Vagina (tissue), 2 donors: Measurements from ENCODE around the gene POLA2. TPM values are rescaled to one million over a fixed set of nuclear protein-coding genes. Genes with fewer than 3 reads are reported as not detected.
"Not testable (repeated sequence)": the region's sequence is repeated elsewhere in the genome, so short reads cannot be mapped to it uniquely, and the experiment has no call there.

Source experiments
- DNase-seq, 2 donors: peaks; one replicate each; pipeline ENCODE4 v3.0.0-alpha.2; 2017; ENCODE audit errors: extremely low spot score in 2 of 2
- H3K27ac ChIP-seq: fragments of 200-600 bp; sonication (generic); one replicate; pipeline ENCODE4 v1.5.1; 2019
- H3K27me3 ChIP-seq: fragments of 200-600 bp; sonication (generic); one replicate; pipeline ENCODE4 v1.5.1; 2019
- H3K36me3 ChIP-seq, 2 donors: fragments of 200-600 bp; sonication (generic); one replicate each; pipeline ENCODE4 v1.5.1; 2017 to 2019
- H3K4me1 ChIP-seq: fragments of 200-600 bp; sonication (generic); one replicate; pipeline ENCODE4 v1.5.1; 2019
- H3K4me3 ChIP-seq, 2 donors: fragments of 200-600 bp; sonication (generic); 1 replicate in 1 of 2; 2 replicates in 1 of 2; pipeline ENCODE4 v1.5.1; 2016 to 2019
- H3K9me3 ChIP-seq: fragments of 200-600 bp; sonication (generic); one replicate; pipeline ENCODE4 v1.5.1; 2019
- POLR2A ChIP-seq, 2 donors: fragments of 450-650 bp; IDR thresholded peaks; one replicate each; pipeline ENCODE4 v1.6.1; 2017; ENCODE audit warnings: antibody characterized with exemption in 2 of 2, mild to moderate bottlenecking in 2 of 2, moderate library complexity in 2 of 2
- POLR2AphosphoS5 ChIP-seq, 2 donors: sonication (generic); formaldehyde crosslinking; IDR thresholded peaks; one replicate each; pipeline ENCODE4 v1.9.0; 2017; ENCODE audit warnings: antibody characterized with exemption in 2 of 2, mild to moderate bottlenecking in 2 of 2, low read depth in 1 of 2; ENCODE audit not compliant: insufficient read depth in 1 of 2
- intact Hi-C: fragments of 100-400 bp; cut with DNase I; formaldehyde crosslinking; loops from one replicate; pipeline ENCODE4 v1.15.1; 2023
- total RNA-seq: library from RNA; depleted of rRNA; stranded (reverse); fragments of >200 nt; gene quantifications from one replicate; pipeline ENCODE4 v1.2.3, GENCODE V29; 2016
- TF ChIP-seq, protein P1 (sequence below), 3 experiments: fragments of 450-650 bp in 2 of 3; fragments of 200-600 bp in 1 of 3; sonication (generic) in 1 of 3; IDR thresholded peaks; one replicate each; pipeline ENCODE4 v1.5.1; 2017 to 2019; ENCODE audit warnings: antibody characterized with exemption in 3 of 3, mild to moderate bottlenecking in 2 of 3, moderate library complexity in 2 of 3

POLA2 gene
- total RNA-seq, 1 donor from 2014 or later = 9.6 TPM

GRCh38 chr11:65227879-65228278 lies 33.9 kb upstream of the POLA2 start:
- intact Hi-C loops = no loop called here
- H3K27ac ChIP-seq = no peak overlapping the region

GRCh38 chr11:65236194-65237059 lies 25.3 kb upstream of the POLA2 start:
- TF ChIP-seq, protein P1, sequence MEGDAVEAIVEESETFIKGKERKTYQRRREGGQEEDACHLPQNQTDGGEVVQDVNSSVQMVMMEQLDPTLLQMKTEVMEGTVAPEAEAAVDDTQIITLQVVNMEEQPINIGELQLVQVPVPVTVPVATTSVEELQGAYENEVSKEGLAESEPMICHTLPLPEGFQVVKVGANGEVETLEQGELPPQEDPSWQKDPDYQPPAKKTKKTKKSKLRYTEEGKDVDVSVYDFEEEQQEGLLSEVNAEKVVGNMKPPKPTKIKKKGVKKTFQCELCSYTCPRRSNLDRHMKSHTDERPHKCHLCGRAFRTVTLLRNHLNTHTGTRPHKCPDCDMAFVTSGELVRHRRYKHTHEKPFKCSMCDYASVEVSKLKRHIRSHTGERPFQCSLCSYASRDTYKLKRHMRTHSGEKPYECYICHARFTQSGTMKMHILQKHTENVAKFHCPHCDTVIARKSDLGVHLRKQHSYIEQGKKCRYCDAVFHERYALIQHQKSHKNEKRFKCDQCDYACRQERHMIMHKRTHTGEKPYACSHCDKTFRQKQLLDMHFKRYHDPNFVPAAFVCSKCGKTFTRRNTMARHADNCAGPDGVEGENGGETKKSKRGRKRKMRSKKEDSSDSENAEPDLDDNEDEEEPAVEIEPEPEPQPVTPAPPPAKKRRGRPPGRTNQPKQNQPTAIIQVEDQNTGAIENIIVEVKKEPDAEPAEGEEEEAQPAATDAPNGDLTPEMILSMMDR (IDR thresholded peaks at IDR 0.05) = no peak
- no peak for TF ChIP-seq POLR2A (IDR thresholded peaks at IDR 0.05)
- no peak for TF ChIP-seq POLR2AphosphoS5 (IDR thresholded peaks at IDR 0.05; ENCODE audit: insufficient read depth in 1 of 2, low read depth in 1 of 2)
- intact Hi-C loops = no loop called here
- no peaks in the 10 kb centered on the region for H3K9me3 ChIP-seq
- H3K4me3 ChIP-seq = no peak overlapping the region
- DNase-seq = no peak
- no peaks in the 10 kb centered on the region for H3K36me3 ChIP-seq
- no peak overlapping the region for H3K27ac ChIP-seq
- no peaks in the 10 kb centered on the region for H3K4me1 ChIP-seq
- no peaks in the 10 kb centered on the region for H3K27me3 ChIP-seq

More at GRCh38 chr11:65227879-65228278, 33.9 kb upstream of the POLA2 start:
- Histone ChIP-seq H3K4me3 (no peak overlapping the region), H3K9me3 (no peaks in the 10 kb centered on the region), H3K4me1 (peaks cover 18% of the 10 kb centered on the region), H3K27me3 (no peaks in the 10 kb centered on the region), H3K36me3 (no peaks in the 10 kb centered on the region)
- TF ChIP-seq, protein P1 (IDR thresholded peaks at IDR 0.05) = no peak
- TF ChIP-seq POLR2AphosphoS5 (IDR thresholded peaks at IDR 0.05; ENCODE audit: insufficient read depth in 1 of 2, low read depth in 1 of 2) (no peak), POLR2A (IDR thresholded peaks at IDR 0.05) (no peak)
- no peak for DNase-seq

DNA sequence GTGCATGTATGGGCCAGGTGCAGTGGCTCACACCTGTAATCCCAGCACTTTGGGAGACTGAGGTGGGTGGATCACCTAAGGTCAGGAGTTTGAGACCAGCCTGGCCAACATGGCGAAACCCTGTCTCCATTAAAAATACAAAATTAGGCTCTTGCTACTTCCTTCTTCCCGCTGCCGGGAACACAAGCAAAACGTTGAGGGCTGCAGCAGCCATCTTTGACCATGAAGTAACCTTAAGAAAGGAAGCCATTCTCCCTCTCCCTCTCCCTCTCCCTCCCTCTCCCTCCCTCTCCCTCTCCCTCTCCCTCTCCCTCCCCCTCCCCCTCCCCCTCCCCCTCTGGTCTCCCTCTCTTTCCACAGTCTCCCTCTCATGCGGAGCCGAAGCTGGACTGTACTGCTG lies 23.5 kb upstream of the POLA2 start:
- intact Hi-C loops, H3K27ac ChIP-seq, H3K9me3 ChIP-seq, H3K4me3 ChIP-seq, H3K27me3 ChIP-seq, H3K36me3 ChIP-seq, DNase-seq, H3K4me1 ChIP-seq: not testable (repeated sequence)

DNA sequence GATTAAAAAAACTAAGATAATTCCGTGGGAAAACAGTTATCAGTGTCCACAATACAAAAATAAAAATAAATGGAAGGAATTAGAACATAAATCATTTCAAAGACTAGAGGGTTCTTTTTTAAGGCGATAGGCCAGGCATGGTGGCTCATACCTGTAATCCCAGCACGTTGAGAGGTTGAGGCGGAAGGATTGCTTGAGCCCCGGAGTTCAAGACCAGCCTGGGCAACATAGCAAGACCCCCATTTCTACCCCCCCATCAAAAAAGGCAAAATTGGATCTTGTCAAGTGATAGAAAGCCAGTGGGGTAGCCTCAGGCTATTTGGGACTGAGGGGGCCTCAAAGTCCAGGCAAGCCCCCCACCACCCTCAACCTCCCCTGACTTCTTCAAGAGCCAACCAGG lies 20.6 kb upstream of the POLA2 start:
- Histone ChIP-seq H3K4me1 (no peaks in the 10 kb centered on the region), H3K27ac (no peak overlapping the region), H3K4me3 (no peak overlapping the region), H3K27me3 (no peaks in the 10 kb centered on the region), H3K36me3 (no peaks in the 10 kb centered on the region), H3K9me3 (no peaks in the 10 kb centered on the region)
- DNase-seq = no peak
- TF ChIP-seq POLR2A (IDR thresholded peaks at IDR 0.05) = no peak
- TF ChIP-seq, protein P1 (IDR thresholded peaks at IDR 0.05) = no peak
- no peak for TF ChIP-seq POLR2AphosphoS5 (IDR thresholded peaks at IDR 0.05; ENCODE audit: insufficient read depth in 1 of 2, low read depth in 1 of 2)
- intact Hi-C loops = no loop called here

DNA sequence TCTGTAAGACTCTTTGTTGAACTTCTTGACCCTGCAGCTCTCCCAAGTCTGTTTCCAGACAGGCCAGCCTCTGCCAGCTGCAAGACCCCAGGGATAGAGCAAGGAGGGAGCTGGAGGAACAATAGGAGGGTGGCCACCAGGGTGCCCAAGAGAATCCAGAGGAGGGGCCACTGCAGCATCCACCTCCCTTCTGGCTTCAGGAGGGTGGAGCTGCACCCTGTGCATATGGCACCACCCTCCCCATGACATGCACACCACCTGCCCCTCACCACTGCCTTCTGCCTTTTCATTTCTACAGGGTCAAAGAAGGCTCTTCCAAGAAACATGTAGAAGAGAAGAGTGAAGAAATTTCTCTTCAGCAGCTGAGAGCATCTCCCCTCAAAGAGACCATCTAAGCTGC lies 20.1 kb upstream of the POLA2 start:
- intact Hi-C loops = no loop called here

More for the DNA sequence above, 20.1 kb upstream of the POLA2 start:
- no peak for DNase-seq
- H3K9me3 ChIP-seq = no peaks in the 10 kb centered on the region
- H3K4me3 ChIP-seq = no peak overlapping the region
- no peak for TF ChIP-seq POLR2AphosphoS5 (IDR thresholded peaks at IDR 0.05; ENCODE audit: insufficient read depth in 1 of 2, low read depth in 1 of 2)
- TF ChIP-seq, protein P1 (IDR thresholded peaks at IDR 0.05) = no peak
- TF ChIP-seq POLR2A (IDR thresholded peaks at IDR 0.05) = no peak
- no peak overlapping the region for H3K27ac ChIP-seq
- H3K36me3 ChIP-seq = no peaks in the 10 kb centered on the region
- no peaks in the 10 kb centered on the region for H3K4me1 ChIP-seq
- H3K27me3 ChIP-seq = no peaks in the 10 kb centered on the region
